ENCODE measurements around the gene CCDC183. TPM values are rescaled to one million over a fixed set of nuclear protein-coding genes. Genes with fewer than 3 reads are reported as not detected.

The CCDC183 gene
- total RNA-seq, 4 donors from 2014 or later, result 1.1 to 10.3 (median 2.3) TPM

- no peaks in the 10 kb centered on the region for H3K9me3 ChIP-seq
- no peaks in the 10 kb centered on the region for H3K27me3 ChIP-seq
- H3K4me3 ChIP-seq, result no peak overlapping the region
- peaks cover 97% of the 10 kb centered on the region for H3K36me3 ChIP-seq
- H3K4me1 ChIP-seq, result no peaks in the 10 kb centered on the region
- H3K27ac ChIP-seq, result no peak overlapping the region
- 91% methylated on average over 12 of the region's 14 CpGs for WGBS
- DNase-seq (ENCODE audit: low spot score in 2 of 2), result no peak
- TF ChIP-seq CTCF (IDR thresholded peaks at IDR 0.05) (no peak), POLR2A (IDR thresholded peaks at IDR 0.05) (no peak), EP300 (IDR thresholded peaks at IDR 0.05) (no peak), POLR2AphosphoS5 (IDR thresholded peaks at IDR 0.05) (no peak)
Measured at GRCh38 chr9:136827794-136828473, 31.8 kb downstream of the CCDC183 start.

GRCh38 chr9:136828474-136829140 is 32.5 kb downstream of the CCDC183 start:
- Histone ChIP-seq H3K4me1 (no peaks in the 10 kb centered on the region), H3K4me3 (no peak overlapping the region), H3K36me3 (peaks cover 98% of the 10 kb centered on the region), H3K9me3 (no peaks in the 10 kb centered on the region), H3K27me3 (no peaks in the 10 kb centered on the region), H3K27ac (no peak overlapping the region)
- DNase-seq (ENCODE audit: low spot score in 2 of 2), result no peak
- no peak for TF ChIP-seq POLR2A (IDR thresholded peaks at IDR 0.05)
- TF ChIP-seq CTCF (IDR thresholded peaks at IDR 0.05), result no peak
- no peak for TF ChIP-seq EP300 (IDR thresholded peaks at IDR 0.05)
- TF ChIP-seq POLR2AphosphoS5 (IDR thresholded peaks at IDR 0.05), result no peak
- WGBS, result 94% methylated on average over 28 of the region's 31 CpGs

DNA sequence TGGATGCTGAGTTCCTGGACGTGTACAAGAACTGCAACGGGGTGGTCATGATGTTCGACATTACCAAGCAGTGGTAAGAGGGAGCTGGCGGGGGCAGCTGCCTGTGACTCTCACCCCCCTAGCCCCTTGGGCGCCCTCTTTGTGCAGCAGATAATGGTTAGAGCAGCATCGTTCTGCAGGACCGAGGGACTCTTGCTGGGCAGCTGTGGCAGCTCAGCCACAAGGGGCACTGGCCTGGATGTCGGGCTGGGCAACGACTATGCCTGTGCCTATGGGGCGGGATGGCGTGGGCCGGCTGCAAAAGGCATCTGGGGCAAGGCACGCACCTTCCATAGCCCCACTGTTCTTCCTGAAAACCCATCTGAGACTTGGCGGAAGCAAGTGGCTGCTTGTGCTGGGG is 33.3 kb downstream of the CCDC183 start:
- 97% methylated on average over 12 of the region's 14 CpGs for WGBS
- no peaks in the 10 kb centered on the region for H3K9me3 ChIP-seq
- TF ChIP-seq CTCF (IDR thresholded peaks at IDR 0.05), result no peak
- no peak for TF ChIP-seq POLR2AphosphoS5 (IDR thresholded peaks at IDR 0.05)
- TF ChIP-seq POLR2A (IDR thresholded peaks at IDR 0.05), result no peak
- H3K36me3 ChIP-seq, result peaks cover 92% of the 10 kb centered on the region
- no peak overlapping the region for H3K4me3 ChIP-seq
- no peak overlapping the region for H3K27ac ChIP-seq
- H3K27me3 ChIP-seq, result no peaks in the 10 kb centered on the region
- H3K4me1 ChIP-seq, result no peaks in the 10 kb centered on the region
- DNase-seq (ENCODE audit: low spot score in 2 of 2), result no peak

DNA sequence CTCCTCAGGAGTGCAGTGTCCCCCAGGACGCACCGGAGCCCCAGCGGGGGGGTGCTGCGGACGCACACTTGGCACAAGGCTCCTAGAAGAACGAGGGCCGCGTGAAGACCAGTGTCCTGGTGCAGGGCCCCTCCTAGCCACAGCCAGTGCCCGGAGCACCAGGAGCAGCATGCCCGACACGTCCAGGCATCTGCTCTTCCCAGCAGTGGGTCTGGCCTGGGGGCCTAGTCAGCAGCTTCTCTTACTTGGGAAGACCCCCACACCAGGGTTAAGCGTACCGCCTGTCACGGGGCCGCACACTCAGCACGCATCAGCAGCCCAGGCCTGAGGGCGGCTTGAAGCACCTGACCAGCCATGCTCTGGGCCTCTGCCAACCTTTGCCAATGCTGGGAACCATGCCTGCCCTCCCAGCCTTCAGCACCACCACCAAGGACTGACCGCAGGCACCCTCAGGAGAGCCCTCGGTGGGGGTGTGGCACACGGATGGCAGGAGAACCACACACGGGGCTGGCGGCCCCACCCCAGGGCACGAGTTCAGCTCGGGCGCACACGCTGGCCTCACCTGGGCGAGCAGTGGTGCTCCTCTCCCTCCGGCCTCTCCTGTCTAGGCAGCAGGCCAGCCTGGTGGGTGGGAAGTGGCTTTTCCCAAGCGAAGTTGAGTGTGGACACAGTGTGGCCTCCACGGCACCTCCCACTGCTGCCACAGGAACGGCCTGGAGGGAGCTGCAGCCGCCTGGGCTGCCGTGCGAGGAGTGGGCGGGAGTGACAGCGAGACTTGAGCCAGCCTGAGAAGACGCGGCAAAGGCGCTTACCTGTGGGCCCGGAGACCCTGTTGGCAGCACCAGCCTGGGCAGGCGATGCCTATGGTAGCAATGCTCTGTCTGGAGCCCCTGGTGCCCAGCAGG is 34.1 kb downstream of the CCDC183 start:
- no peaks in the 10 kb centered on the region for H3K9me3 ChIP-seq
- H3K27ac ChIP-seq, result no peak overlapping the region
- H3K27me3 ChIP-seq, result no peaks in the 10 kb centered on the region
- WGBS, result 98% methylated on average over 9 of the region's 41 CpGs
- no peak for DNase-seq (ENCODE audit: low spot score in 2 of 2)
- peaks cover 84% of the 10 kb centered on the region for H3K36me3 ChIP-seq
- no peak overlapping the region for H3K4me3 ChIP-seq
- H3K4me1 ChIP-seq, result no peaks in the 10 kb centered on the region
- TF ChIP-seq POLR2A (IDR thresholded peaks at IDR 0.05), result no peak
- no peak for TF ChIP-seq CTCF (IDR thresholded peaks at IDR 0.05)
- no peak for TF ChIP-seq EP300 (IDR thresholded peaks at IDR 0.05)
- no peak for TF ChIP-seq POLR2AphosphoS5 (IDR thresholded peaks at IDR 0.05)

All from suprapubic skin (tissue), 4 donors.